ENCODE results near the gene PITPNM1. TPM values are rescaled to one million over a fixed set of nuclear protein-coding genes. Genes with fewer than 3 reads are reported as not detected.

The PITPNM1 gene
- total and polyA plus RNA-seq, 2 experiments from 2014 or later, result 26.3 to 39.8 TPM

DNA sequence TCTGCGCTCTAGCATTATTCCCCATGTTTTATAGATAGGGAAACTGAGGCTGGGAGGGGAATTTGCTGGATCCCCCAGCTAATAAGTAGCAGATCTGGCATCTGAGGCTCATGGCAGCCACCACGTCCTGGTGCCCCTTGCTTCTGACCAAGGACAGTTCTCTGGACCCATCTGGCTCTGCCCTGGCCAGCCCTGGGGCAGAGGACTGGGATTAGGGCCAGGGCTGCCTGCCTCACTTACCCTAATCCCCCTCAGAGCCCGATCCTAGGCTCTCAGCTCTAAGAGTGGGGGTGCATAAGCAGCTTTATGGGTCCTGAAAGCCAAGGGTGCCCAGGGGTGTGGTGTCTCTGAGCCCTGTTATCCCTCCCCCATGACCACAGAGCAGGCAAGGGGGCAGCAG is 50.1 kb downstream of the PITPNM1 start, which contains the start of gene CABP4:
Gene CABP4, plus strand, starts transcription at position 301 of the 400 bp plus-strand sequence. Its CDS starts 70 bp downstream, at position 371.
- H3K36me3 ChIP-seq (replicated peaks; ENCODE audit: insufficient read depth, low read depth), result no peaks in the 10 kb centered on the region
- WGBS (ENCODE audit: low lambda C conversion rate, missing lambda C conversion rate), result 88% methylated on average over 3 of the region's 3 CpGs
- H3K27me3 ChIP-seq, result no peaks in the 10 kb centered on the region
- no peak within 1 kb of the TSS for H3K4me2 ChIP-seq
- no peak within 1 kb of the TSS for H2AFZ ChIP-seq
- DNase-seq (ENCODE audit: low spot score), result no peak
- no peaks in the 10 kb centered on the region for H3K79me2 ChIP-seq
- H3K9me2 ChIP-seq (replicated peaks; ENCODE audit: insufficient read depth), result no peaks in the 10 kb centered on the region
- H3K4me1 ChIP-seq (ENCODE audit: insufficient read depth), result no peaks in the 10 kb centered on the region
- H3K9me3 ChIP-seq (ENCODE audit: low read depth), result no peaks in the 10 kb centered on the region
- no peaks in the 10 kb centered on the region for H4K20me1 ChIP-seq (ENCODE audit: insufficient read depth, poor library complexity, severe bottlenecking)
- H3K27ac ChIP-seq, result no peak within 1 kb of the TSS
- TF ChIP-seq EZH2 (IDR thresholded peaks at IDR 0.05; ENCODE audit: borderline replicate concordance) (no peak), EZH2phosphoT487 (IDR thresholded peaks at IDR 0.05; ENCODE audit: low read depth, severe bottlenecking, unreplicated experiment) (no peak)
- TF ChIP-seq, protein P1, sequence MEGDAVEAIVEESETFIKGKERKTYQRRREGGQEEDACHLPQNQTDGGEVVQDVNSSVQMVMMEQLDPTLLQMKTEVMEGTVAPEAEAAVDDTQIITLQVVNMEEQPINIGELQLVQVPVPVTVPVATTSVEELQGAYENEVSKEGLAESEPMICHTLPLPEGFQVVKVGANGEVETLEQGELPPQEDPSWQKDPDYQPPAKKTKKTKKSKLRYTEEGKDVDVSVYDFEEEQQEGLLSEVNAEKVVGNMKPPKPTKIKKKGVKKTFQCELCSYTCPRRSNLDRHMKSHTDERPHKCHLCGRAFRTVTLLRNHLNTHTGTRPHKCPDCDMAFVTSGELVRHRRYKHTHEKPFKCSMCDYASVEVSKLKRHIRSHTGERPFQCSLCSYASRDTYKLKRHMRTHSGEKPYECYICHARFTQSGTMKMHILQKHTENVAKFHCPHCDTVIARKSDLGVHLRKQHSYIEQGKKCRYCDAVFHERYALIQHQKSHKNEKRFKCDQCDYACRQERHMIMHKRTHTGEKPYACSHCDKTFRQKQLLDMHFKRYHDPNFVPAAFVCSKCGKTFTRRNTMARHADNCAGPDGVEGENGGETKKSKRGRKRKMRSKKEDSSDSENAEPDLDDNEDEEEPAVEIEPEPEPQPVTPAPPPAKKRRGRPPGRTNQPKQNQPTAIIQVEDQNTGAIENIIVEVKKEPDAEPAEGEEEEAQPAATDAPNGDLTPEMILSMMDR (IDR thresholded peaks at IDR 0.05; ENCODE audit: poor library complexity), result no peak
- no peak within 1 kb of the TSS for H3K4me3 ChIP-seq

DNA sequence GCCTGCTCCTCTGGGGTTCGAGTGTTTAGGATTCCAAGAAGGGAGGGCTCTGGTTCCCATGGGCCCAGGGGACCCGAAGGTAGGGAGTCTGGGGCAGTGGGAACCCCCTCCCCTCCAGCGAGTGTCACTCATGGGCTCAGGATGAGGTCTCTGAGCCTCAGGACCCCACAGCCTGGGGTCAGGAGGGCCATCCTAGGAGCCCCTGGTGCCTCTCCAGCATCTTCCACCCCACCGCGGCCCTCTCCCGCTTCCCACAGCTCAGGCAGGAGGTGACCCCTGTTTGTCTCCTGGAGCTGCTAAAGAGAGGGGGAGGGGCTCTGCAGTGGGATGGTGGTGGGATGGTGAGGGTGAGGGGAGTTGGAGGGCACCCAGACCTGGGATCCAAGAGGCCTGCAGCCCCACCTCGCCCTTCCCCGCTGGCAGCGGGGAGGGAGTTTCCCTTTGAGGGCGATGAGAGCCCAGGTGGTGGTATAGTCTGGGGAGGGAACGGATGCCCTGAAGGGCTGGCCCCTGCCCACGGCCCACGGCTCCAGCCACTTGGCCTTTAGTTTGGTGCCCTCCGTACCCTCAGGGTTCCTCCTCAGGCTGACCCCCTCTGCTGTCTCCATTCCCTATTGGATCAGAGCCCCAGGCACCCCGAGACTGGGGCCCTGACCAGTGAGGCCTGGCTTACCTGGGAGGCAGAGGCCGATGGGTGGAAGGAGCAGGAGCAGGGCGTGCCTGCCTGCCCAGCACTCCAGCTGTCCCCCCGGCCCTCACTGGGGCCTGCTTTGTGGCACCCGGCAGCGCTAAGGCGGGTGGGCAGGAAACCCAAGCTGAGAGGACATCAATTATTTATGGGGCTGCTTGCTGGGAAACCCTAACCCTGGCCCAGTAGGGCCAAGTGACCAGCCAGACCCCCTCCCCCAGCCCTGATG is 51.1 kb downstream of the PITPNM1 start:
- Histone ChIP-seq H3K4me3 (no peak overlapping the region), H3K27me3 (no peaks in the 10 kb centered on the region), H3K79me2 (no peaks in the 10 kb centered on the region), H4K20me1 (ENCODE audit: insufficient read depth, poor library complexity, severe bottlenecking) (no peaks in the 10 kb centered on the region), H3K4me1 (ENCODE audit: insufficient read depth) (no peaks in the 10 kb centered on the region), H3K9me3 (ENCODE audit: low read depth) (no peaks in the 10 kb centered on the region), H3K36me3 (replicated peaks; ENCODE audit: insufficient read depth, low read depth) (no peaks in the 10 kb centered on the region), H3K9me2 (replicated peaks; ENCODE audit: insufficient read depth) (no peaks in the 10 kb centered on the region), H3K4me2 (no peak overlapping the region), H2AFZ (no peak overlapping the region), H3K27ac (no peak overlapping the region)
- TF ChIP-seq, protein P1 (IDR thresholded peaks at IDR 0.05; ENCODE audit: poor library complexity), result no peak
- TF ChIP-seq EZH2phosphoT487 (IDR thresholded peaks at IDR 0.05; ENCODE audit: low read depth, severe bottlenecking, unreplicated experiment) (no peak), EZH2 (IDR thresholded peaks at IDR 0.05; ENCODE audit: borderline replicate concordance) (no peak)
- 95% methylated on average over 20 of the region's 21 CpGs for WGBS (ENCODE audit: low lambda C conversion rate, missing lambda C conversion rate)
- no peak for DNase-seq (ENCODE audit: low spot score)

DNA sequence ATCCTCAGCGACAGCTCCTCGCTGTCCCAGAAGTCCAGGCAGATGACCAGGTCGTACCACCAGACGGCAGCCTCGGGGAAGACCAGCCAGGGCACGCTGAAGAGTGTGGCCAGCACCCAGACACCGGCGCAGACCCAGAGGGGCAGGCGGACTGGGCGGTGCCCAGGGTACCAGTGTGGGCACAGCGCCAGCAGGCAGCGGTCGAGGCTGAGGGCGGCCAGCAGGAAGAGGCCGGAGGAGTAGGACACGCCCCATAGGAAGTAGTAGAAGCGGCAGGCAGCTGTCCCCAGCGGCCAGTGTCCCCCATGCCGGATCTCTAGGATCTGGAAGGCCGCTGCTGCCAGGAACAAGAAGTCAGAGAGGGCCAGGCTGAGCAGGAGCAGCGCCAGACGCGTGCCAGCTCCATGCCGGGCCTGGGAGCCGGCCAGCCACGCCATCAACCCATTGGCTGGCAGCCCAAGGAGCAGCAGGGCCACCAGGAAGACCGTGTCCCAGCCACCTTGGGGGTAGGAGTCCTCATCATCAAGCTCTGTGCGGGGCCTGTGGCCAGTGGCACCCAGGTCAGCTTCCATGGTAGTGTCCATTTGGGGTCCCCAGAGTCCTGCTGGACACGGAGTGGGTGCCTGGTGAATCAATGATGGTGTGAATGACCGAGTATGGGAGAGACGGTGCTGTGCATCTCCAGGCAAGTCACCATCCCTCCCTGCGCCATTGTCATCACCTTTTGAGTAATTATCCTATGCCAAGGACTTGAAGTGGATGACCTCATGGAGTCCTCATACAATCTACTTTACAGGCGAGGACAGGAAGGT is 52.8 kb downstream of the PITPNM1 start, which contains the start of gene GPR152:
Gene GPR152, minus strand, starts transcription at position 589 of the 812 bp plus-strand sequence. Its CDS starts 5 bp downstream, at position 584.
- Histone ChIP-seq H3K27ac (no peak within 1 kb of the TSS), H3K4me1 (ENCODE audit: insufficient read depth) (no peaks in the 10 kb centered on the region), H3K4me3 (no peak within 1 kb of the TSS), H3K4me2 (no peak within 1 kb of the TSS), H3K9me2 (replicated peaks; ENCODE audit: insufficient read depth) (no peaks in the 10 kb centered on the region), H4K20me1 (ENCODE audit: insufficient read depth, poor library complexity, severe bottlenecking) (no peaks in the 10 kb centered on the region), H3K27me3 (no peaks in the 10 kb centered on the region), H3K79me2 (no peaks in the 10 kb centered on the region), H3K9me3 (ENCODE audit: low read depth) (no peaks in the 10 kb centered on the region), H3K36me3 (replicated peaks; ENCODE audit: insufficient read depth, low read depth) (no peaks in the 10 kb centered on the region), H2AFZ (no peak within 1 kb of the TSS)
- 94% methylated on average over 31 of the region's 33 CpGs for WGBS (ENCODE audit: low lambda C conversion rate, missing lambda C conversion rate)
- TF ChIP-seq, protein P1 (IDR thresholded peaks at IDR 0.05; ENCODE audit: poor library complexity), result no peak
- TF ChIP-seq EZH2 (IDR thresholded peaks at IDR 0.05; ENCODE audit: borderline replicate concordance), result no peak
- TF ChIP-seq EZH2phosphoT487 (IDR thresholded peaks at IDR 0.05; ENCODE audit: low read depth, severe bottlenecking, unreplicated experiment), result no peak
- no peak for DNase-seq (ENCODE audit: low spot score)

All from hepatocyte (in vitro differentiated cells).